Testis (tissue), 3 donors: ENCODE data around the gene TENT4B. TPM values are rescaled to one million over a fixed set of nuclear protein-coding genes. Genes with fewer than 3 reads are reported as not detected.

Source experiments
- DNase-seq: peaks from one replicate; pipeline ENCODE4 v3.0.0-alpha.2; 2019
- H3K27ac ChIP-seq, 2 donors: fragments of 200-600 bp; sonication (generic); one replicate each; pipeline ENCODE4 v1.5.1; 2019
- H3K27me3 ChIP-seq: fragments of 200-600 bp; sonication (generic); one replicate; pipeline ENCODE4 v1.5.1; 2019
- H3K36me3 ChIP-seq: fragments of 200-600 bp; sonication (generic); one replicate; pipeline ENCODE4 v1.5.1; 2017; ENCODE audit warnings: low read depth; ENCODE audit errors: missing control alignments
- H3K4me1 ChIP-seq: fragments of 200-600 bp; sonication (generic); one replicate; pipeline ENCODE4 v1.5.1; 2019
- H3K4me3 ChIP-seq, 2 donors: fragments of 200-600 bp; sonication (generic); one replicate each; pipeline ENCODE4 v1.5.1; 2017 to 2019
- H3K9me3 ChIP-seq: fragments of 200-600 bp; sonication (generic); one replicate; pipeline ENCODE4 v1.5.1; 2017
- POLR2A ChIP-seq: fragments of 450-650 bp; IDR thresholded peaks from one replicate; pipeline ENCODE4 v1.6.1; 2017; ENCODE audit warnings: antibody characterized with exemption, mild to moderate bottlenecking, moderate library complexity
- WGBS, 2 donors: methylation state at CpG; one replicate each; pipeline ENCODE4 v1.1.5; 2018; 5-methylcytosine and 5-hydroxymethylcytosine counted together
- intact Hi-C: fragments of 100-400 bp; cut with DNase I; formaldehyde crosslinking; loops from one replicate; pipeline ENCODE4 v1.15.1; 2023; ENCODE audit warnings: low total_unique reads
- polyA plus RNA-seq: library from polyadenylated mRNA; stranded (reverse); fragments of 350-450 nt; fragmentation: Illumina TruSeq; extraction: RNeasy Lipid Tissue Mini Kit (QIAGEN cat#74804); gene quantifications from one replicate; pipeline ENCODE4 v1.2.3, GENCODE V29; 2014; ENCODE audit warnings: low read depth, low replicate concordance; ENCODE audit not compliant: insufficient read depth
- total RNA-seq, 2 donors: library from RNA; depleted of rRNA; stranded (reverse); fragments of >200 nt; gene quantifications; one replicate each; pipeline ENCODE4 v1.2.3, GENCODE V29; 2016
- TF ChIP-seq, protein P1 (sequence below), 3 experiments: fragments of 450-650 bp in 2 of 3; fragments of 200-600 bp in 1 of 3; sonication (generic) in 1 of 3; IDR thresholded peaks; one replicate each; pipeline ENCODE4 v1.5.1; 2016 to 2019; ENCODE audit warnings: antibody characterized with exemption in 3 of 3, mild to moderate bottlenecking in 2 of 3, moderate library complexity in 1 of 3

Gene TENT4B
- total and polyA plus RNA-seq, 3 donors from 2014 or later, result 27.5 to 56.6 (median 37.6) TPM

DNA sequence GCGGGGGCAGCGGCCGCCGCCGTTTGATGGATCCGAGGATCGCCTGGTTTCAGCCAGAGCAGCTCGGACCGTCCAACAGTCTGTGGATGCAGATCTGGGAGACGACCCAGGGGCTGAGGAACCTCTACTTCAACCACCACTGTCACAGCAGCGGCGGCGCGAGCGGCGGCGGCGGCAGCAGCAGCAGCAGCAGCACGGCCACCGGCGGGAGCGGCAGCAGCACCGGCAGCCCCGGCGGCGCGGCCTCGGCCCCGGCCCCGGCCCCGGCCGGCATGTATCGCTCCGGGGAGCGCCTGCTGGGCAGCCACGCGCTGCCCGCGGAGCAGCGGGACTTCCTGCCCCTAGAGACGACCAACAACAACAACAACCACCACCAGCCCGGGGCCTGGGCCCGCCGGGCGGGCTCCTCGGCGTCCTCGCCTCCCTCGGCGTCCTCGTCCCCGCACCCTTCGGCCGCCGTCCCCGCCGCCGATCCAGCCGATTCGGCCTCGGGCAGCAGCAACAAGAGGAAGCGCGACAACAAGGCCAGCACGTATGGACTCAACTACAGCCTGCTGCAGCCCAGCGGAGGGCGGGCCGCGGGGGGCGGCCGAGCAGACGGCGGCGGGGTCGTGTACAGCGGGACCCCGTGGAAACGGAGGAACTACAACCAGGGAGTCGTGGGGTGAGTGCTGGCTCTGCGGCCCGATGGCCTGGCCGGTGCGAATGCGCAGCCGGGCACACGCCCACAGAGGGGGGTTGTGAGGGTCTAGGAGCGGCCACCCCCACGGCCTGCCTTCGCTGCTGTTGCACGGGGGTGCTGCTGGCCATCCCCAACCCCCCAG lies 702 bp downstream of the TENT4B start:
- no peak for DNase-seq
- Histone ChIP-seq H3K4me1 (peaks cover 15% of the 10 kb centered on the region), H3K4me3 (peak overlapping the region; percentile 90 to 92), H3K9me3 (no peaks in the 10 kb centered on the region), H3K36me3 (no peaks in the 10 kb centered on the region), H3K27ac (peak overlapping the region; percentile 69 to 99), H3K27me3 (no peaks in the 10 kb centered on the region)
- intact Hi-C loops, result no loop called here
- WGBS, 2 donors, result 0 to 1% methylated on average over 2 to 68 of the region's 89 CpGs
- no peak for TF ChIP-seq POLR2A
- TF ChIP-seq, protein P1, sequence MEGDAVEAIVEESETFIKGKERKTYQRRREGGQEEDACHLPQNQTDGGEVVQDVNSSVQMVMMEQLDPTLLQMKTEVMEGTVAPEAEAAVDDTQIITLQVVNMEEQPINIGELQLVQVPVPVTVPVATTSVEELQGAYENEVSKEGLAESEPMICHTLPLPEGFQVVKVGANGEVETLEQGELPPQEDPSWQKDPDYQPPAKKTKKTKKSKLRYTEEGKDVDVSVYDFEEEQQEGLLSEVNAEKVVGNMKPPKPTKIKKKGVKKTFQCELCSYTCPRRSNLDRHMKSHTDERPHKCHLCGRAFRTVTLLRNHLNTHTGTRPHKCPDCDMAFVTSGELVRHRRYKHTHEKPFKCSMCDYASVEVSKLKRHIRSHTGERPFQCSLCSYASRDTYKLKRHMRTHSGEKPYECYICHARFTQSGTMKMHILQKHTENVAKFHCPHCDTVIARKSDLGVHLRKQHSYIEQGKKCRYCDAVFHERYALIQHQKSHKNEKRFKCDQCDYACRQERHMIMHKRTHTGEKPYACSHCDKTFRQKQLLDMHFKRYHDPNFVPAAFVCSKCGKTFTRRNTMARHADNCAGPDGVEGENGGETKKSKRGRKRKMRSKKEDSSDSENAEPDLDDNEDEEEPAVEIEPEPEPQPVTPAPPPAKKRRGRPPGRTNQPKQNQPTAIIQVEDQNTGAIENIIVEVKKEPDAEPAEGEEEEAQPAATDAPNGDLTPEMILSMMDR (IDR thresholded peaks at IDR 0.05), result no peak

DNA sequence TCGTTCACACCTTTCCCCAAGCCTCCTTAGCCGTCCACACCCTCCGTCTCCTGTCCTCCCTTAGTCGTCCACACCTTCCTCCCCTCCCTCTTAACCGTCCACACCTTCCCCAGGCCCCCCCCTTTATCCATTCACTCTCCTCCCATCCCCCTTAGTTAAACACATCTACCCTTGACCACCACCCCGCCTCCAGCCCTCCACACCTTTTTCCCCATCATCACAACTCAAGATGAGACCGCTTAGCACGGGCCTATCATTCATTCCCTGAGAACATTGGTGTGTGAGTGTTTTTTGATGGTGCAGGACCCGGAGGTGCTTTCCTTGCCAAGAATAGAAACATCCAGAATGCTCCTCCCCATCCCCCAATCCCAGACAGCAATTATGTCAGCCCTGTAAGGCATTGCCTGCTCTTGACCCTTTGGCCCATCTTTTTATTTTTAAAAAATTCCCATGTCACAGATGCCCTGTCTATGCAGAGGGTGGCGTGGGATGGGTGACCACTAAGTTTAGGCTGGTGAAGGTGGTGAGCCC lies 1.4 kb downstream of the TENT4B start:
- no peak for DNase-seq
- Histone ChIP-seq H3K4me1 (peaks cover 15% of the 10 kb centered on the region), H3K4me3 (peak overlapping the region; percentile 90 to 92), H3K27ac (peak overlapping the region; percentile 69 to 99), H3K9me3 (no peaks in the 10 kb centered on the region), H3K36me3 (no peaks in the 10 kb centered on the region), H3K27me3 (no peaks in the 10 kb centered on the region)
- intact Hi-C loops, result no loop called here
- WGBS, 2 donors, result 11 to 12% methylated on average over 10 of the region's 10 CpGs
- no peak for TF ChIP-seq POLR2A
- TF ChIP-seq, protein P1 (IDR thresholded peaks at IDR 0.05), result no peak

DNA sequence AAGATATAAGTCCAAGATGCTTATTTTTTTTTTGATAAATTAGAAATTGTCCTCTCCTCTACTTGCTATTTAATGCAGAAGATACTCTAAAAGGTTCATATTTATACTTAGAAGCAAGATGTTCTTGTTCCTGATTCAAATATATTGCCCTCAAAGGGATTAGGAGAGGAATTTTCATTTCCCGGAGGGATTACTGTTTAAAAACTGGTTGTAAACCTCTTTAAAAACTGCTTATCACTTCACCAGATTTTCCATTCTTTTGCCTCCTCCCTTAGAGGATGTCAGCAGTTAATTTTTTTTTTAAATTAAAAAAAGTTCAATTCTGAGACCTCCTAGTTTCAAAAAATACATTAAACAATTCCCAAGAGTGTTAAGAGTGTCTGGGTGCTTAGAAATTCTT lies 2.8 kb downstream of the TENT4B start:
- DNase-seq, result no peak
- H3K27ac ChIP-seq, result peak overlapping the region in 1 of 2 donors; percentile 99
- peaks cover 15% of the 10 kb centered on the region for H3K4me1 ChIP-seq
- TF ChIP-seq, protein P1 (IDR thresholded peaks at IDR 0.05), result no peak
- no peak for TF ChIP-seq POLR2A
- no peaks in the 10 kb centered on the region for H3K27me3 ChIP-seq
- intact Hi-C loops, result no loop called here
- H3K9me3 ChIP-seq, result no peaks in the 10 kb centered on the region
- WGBS, 2 donors, result 27 to 51% methylated on average over 1 of the region's 1 CpG
- peak overlapping the region in 1 of 2 donors; percentile 92 for H3K4me3 ChIP-seq
- H3K36me3 ChIP-seq, result no peaks in the 10 kb centered on the region

DNA sequence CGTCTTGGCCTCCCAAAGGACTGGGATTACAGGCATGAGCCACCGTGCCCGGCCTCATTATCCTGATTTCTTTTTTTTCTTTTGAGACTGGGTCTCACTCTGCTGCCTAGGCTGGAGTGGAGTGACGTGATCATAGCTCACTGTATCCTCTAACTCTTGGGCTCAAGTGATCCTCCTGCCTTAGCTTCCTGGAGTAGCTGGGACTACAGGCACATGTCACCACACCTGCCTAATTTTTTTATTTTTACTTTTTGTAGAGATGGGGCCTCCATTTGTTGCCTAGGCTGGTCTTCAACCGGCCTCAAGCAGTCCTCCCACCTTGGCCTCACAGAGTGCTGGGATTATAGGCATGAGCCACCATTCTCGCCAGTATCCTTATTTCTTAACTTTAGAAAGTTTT lies 3.5 kb downstream of the TENT4B start:
- H3K27me3 ChIP-seq, result no peaks in the 10 kb centered on the region
- intact Hi-C loops, result no loop called here
- no peak for TF ChIP-seq POLR2A
- TF ChIP-seq, protein P1 (IDR thresholded peaks at IDR 0.05), result no peak
- H3K9me3 ChIP-seq, result no peaks in the 10 kb centered on the region
- 87 to 95% methylated on average over 6 of the region's 6 CpGs for WGBS, 2 donors
- H3K36me3 ChIP-seq, result no peaks in the 10 kb centered on the region
- peak overlapping the region in 1 of 2 donors; percentile 99 for H3K27ac ChIP-seq
- peaks cover 15% of the 10 kb centered on the region for H3K4me1 ChIP-seq
- H3K4me3 ChIP-seq, result no peak overlapping the region
- DNase-seq, result no peak
